Loucy (cell line): ENCODE results near the gene EIPR1.

Source experiments
- EZH2phosphoT487 ChIP-seq: fragments of 200-600 bp; IDR thresholded peaks from 2 replicates; pipeline ENCODE4 v1.6.1; 2018; ENCODE audit warnings: antibody characterized with exemption, mild to moderate bottlenecking, moderate library complexity, borderline replicate concordance
- TF ChIP-seq, protein P1 (sequence below): fragments of 200-600 bp; sonication (generic); conservative IDR thresholded peaks from 2 replicates; pipeline ENCODE4 v1.5.1; 2014; ENCODE audit warnings: mild to moderate bottlenecking, antibody characterized with exemption, low read length

- TF ChIP-seq, protein P1, sequence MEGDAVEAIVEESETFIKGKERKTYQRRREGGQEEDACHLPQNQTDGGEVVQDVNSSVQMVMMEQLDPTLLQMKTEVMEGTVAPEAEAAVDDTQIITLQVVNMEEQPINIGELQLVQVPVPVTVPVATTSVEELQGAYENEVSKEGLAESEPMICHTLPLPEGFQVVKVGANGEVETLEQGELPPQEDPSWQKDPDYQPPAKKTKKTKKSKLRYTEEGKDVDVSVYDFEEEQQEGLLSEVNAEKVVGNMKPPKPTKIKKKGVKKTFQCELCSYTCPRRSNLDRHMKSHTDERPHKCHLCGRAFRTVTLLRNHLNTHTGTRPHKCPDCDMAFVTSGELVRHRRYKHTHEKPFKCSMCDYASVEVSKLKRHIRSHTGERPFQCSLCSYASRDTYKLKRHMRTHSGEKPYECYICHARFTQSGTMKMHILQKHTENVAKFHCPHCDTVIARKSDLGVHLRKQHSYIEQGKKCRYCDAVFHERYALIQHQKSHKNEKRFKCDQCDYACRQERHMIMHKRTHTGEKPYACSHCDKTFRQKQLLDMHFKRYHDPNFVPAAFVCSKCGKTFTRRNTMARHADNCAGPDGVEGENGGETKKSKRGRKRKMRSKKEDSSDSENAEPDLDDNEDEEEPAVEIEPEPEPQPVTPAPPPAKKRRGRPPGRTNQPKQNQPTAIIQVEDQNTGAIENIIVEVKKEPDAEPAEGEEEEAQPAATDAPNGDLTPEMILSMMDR: no peak
- no peak for TF ChIP-seq EZH2phosphoT487
These were observed 20.8 kb downstream of the EIPR1 start for GRCh38 chr2:3356799-3357198.
